Activated T-cell treated with anti-CD3 and anti-CD28 coated beads, Interleukin-2, amount 50 U/mL, for 4 hours (primary cell): ENCODE data around the gene MTMR3. TPM values are rescaled to one million over a fixed set of nuclear protein-coding genes. Genes with fewer than 3 reads are reported as not detected.

Experiments
- ATAC-seq, 2 donors: fragments of 200-7000 bp; cut with Tn5 transposase; one replicate each; pipeline ENCODE4 v1.10.0; 2021
- DNase-seq: peaks from one replicate; pipeline ENCODE4 v3.0.0-alpha.2; 2020
- H3K27me3 Mint-ChIP-seq: one replicate; pipeline ENCODE4 v1.8.0; 2021; ENCODE audit warnings: low read depth, mixed read lengths
- H3K36me3 Mint-ChIP-seq: one replicate; pipeline ENCODE4 v1.8.0; 2022; ENCODE audit warnings: mixed read lengths; ENCODE audit not compliant: insufficient read depth
- H3K4me1 Mint-ChIP-seq: one replicate; pipeline ENCODE4 v1.8.0; 2021; ENCODE audit warnings: low read depth, mixed read lengths
- H3K4me3 Mint-ChIP-seq: one replicate; pipeline ENCODE4 v1.8.0; 2021; ENCODE audit warnings: mild to moderate bottlenecking, moderate library complexity, mixed read lengths
- H3K9me3 Mint-ChIP-seq: one replicate; pipeline ENCODE4 v1.8.0; 2021; ENCODE audit warnings: mixed read lengths
- total RNA-seq, 3 donors: library from RNA; stranded (reverse); gene quantifications; one replicate each; pipeline ENCODE4 v1.2.1, GENCODE V29; 2021

MTMR3 gene
- total RNA-seq, 3 donors from 2014 or later: 15.2 to 19.8 (median 15.8) TPM

GRCh38 chr22:30021338-30021737, 138.4 kb downstream of the MTMR3 start:
- H3K36me3 Mint-ChIP-seq: peaks cover 54% of the 10 kb centered on the region
- no peaks in the 10 kb centered on the region for H3K27me3 Mint-ChIP-seq
- H3K9me3 Mint-ChIP-seq: no peaks in the 10 kb centered on the region
- no peak for DNase-seq
- H3K4me3 Mint-ChIP-seq: no peak overlapping the region
- peaks cover 2% of the 10 kb centered on the region for H3K4me1 Mint-ChIP-seq
- ATAC-seq: no peak

- Mint-ChIP-seq H3K9me3 (no peaks in the 10 kb centered on the region), H3K36me3 (peaks cover 49% of the 10 kb centered on the region), H3K4me1 (peaks cover 2% of the 10 kb centered on the region), H3K4me3 (no peak overlapping the region), H3K27me3 (no peaks in the 10 kb centered on the region)
- no peak for ATAC-seq
- DNase-seq: no peak
Measured at GRCh38 chr22:30021881-30022619, 139.1 kb downstream of the MTMR3 start.

GRCh38 chr22:30023099-30023660, 140.2 kb downstream of the MTMR3 start:
- ATAC-seq (peak in 1 of 2 donors; percentile 23), DNase-seq (no peak)
- peaks cover 46% of the 10 kb centered on the region for H3K36me3 Mint-ChIP-seq

GRCh38 chr22:30024231-30024630, 141.3 kb downstream of the MTMR3 start:
- ATAC-seq: no peak
- Mint-ChIP-seq H3K4me3 (no peak overlapping the region), H3K9me3 (no peaks in the 10 kb centered on the region), H3K36me3 (peaks cover 46% of the 10 kb centered on the region), H3K4me1 (peaks cover 2% of the 10 kb centered on the region), H3K27me3 (no peaks in the 10 kb centered on the region)
- DNase-seq: no peak

More at GRCh38 chr22:30023099-30023660, 140.2 kb downstream of the MTMR3 start:
- Mint-ChIP-seq H3K4me1 (peaks cover 2% of the 10 kb centered on the region), H3K27me3 (no peaks in the 10 kb centered on the region), H3K4me3 (no peak overlapping the region), H3K9me3 (no peaks in the 10 kb centered on the region)

- DNase-seq: no peak
- no peaks in the 10 kb centered on the region for H3K27me3 Mint-ChIP-seq
- peaks cover 40% of the 10 kb centered on the region for H3K36me3 Mint-ChIP-seq
- peaks cover 2% of the 10 kb centered on the region for H3K4me1 Mint-ChIP-seq
- no peaks in the 10 kb centered on the region for H3K9me3 Mint-ChIP-seq
- no peak for ATAC-seq
- H3K4me3 Mint-ChIP-seq: no peak overlapping the region
Measured at GRCh38 chr22:30025221-30025620, 142.2 kb downstream of the MTMR3 start.

GRCh38 chr22:30026756-30027155, 143.8 kb downstream of the MTMR3 start:
- H3K27me3 Mint-ChIP-seq: no peaks in the 10 kb centered on the region
- H3K36me3 Mint-ChIP-seq: peaks cover 28% of the 10 kb centered on the region
- no peak overlapping the region for H3K4me3 Mint-ChIP-seq
- no peaks in the 10 kb centered on the region for H3K9me3 Mint-ChIP-seq
- peaks cover 2% of the 10 kb centered on the region for H3K4me1 Mint-ChIP-seq
- ATAC-seq (no peak), DNase-seq (no peak)

- Mint-ChIP-seq H3K4me3 (no peak overlapping the region), H3K4me1 (peaks cover 2% of the 10 kb centered on the region), H3K36me3 (peaks cover 26% of the 10 kb centered on the region), H3K9me3 (no peaks in the 10 kb centered on the region), H3K27me3 (no peaks in the 10 kb centered on the region)
- DNase-seq: no peak
- ATAC-seq: no peak
Measured at GRCh38 chr22:30027169-30027568, 144.2 kb downstream of the MTMR3 start.

- Mint-ChIP-seq H3K9me3 (no peaks in the 10 kb centered on the region), H3K4me1 (peaks cover 2% of the 10 kb centered on the region), H3K27me3 (no peaks in the 10 kb centered on the region), H3K4me3 (no peak overlapping the region), H3K36me3 (peaks cover 25% of the 10 kb centered on the region)
- ATAC-seq: no peak
- no peak for DNase-seq
Measured at GRCh38 chr22:30027791-30028190, 144.8 kb downstream of the MTMR3 start.

- peaks cover 18% of the 10 kb centered on the region for H3K36me3 Mint-ChIP-seq
- H3K4me1 Mint-ChIP-seq: no peaks in the 10 kb centered on the region
- ATAC-seq (no peak), DNase-seq (no peak)
- H3K4me3 Mint-ChIP-seq: no peak overlapping the region
- H3K27me3 Mint-ChIP-seq: no peaks in the 10 kb centered on the region
- H3K9me3 Mint-ChIP-seq: no peaks in the 10 kb centered on the region
Measured at GRCh38 chr22:30028731-30029130, 145.8 kb downstream of the MTMR3 start.

- DNase-seq: no peak
- no peaks in the 10 kb centered on the region for H3K27me3 Mint-ChIP-seq
- H3K9me3 Mint-ChIP-seq: no peaks in the 10 kb centered on the region
- no peaks in the 10 kb centered on the region for H3K4me1 Mint-ChIP-seq
- H3K4me3 Mint-ChIP-seq: no peak overlapping the region
- no peak for ATAC-seq
- peaks cover 14% of the 10 kb centered on the region for H3K36me3 Mint-ChIP-seq
Measured at GRCh38 chr22:30029512-30029911, 146.5 kb downstream of the MTMR3 start.

GRCh38 chr22:30030329-30030728, 147.4 kb downstream of the MTMR3 start:
- Mint-ChIP-seq H3K9me3 (no peaks in the 10 kb centered on the region), H3K4me3 (no peak overlapping the region), H3K36me3 (peaks cover 7% of the 10 kb centered on the region), H3K27me3 (no peaks in the 10 kb centered on the region), H3K4me1 (no peaks in the 10 kb centered on the region)
- no peak for DNase-seq
- no peak for ATAC-seq

- no peak overlapping the region for H3K4me3 Mint-ChIP-seq
- peaks cover 3% of the 10 kb centered on the region for H3K36me3 Mint-ChIP-seq
- no peaks in the 10 kb centered on the region for H3K9me3 Mint-ChIP-seq
- no peaks in the 10 kb centered on the region for H3K27me3 Mint-ChIP-seq
- DNase-seq (no peak), ATAC-seq (no peak)
- no peaks in the 10 kb centered on the region for H3K4me1 Mint-ChIP-seq
Measured at GRCh38 chr22:30031328-30031727, 148.4 kb downstream of the MTMR3 start.

GRCh38 chr22:30031764-30032455, 148.9 kb downstream of the MTMR3 start:
- ATAC-seq (no peak), DNase-seq (no peak)
- Mint-ChIP-seq H3K36me3 (peaks cover 3% of the 10 kb centered on the region), H3K4me3 (no peak overlapping the region), H3K9me3 (no peaks in the 10 kb centered on the region), H3K4me1 (no peaks in the 10 kb centered on the region), H3K27me3 (no peaks in the 10 kb centered on the region)

GRCh38 chr22:30033137-30033536, 150.2 kb downstream of the MTMR3 start:
- no peak for ATAC-seq
- no peak for DNase-seq
- H3K36me3 Mint-ChIP-seq: peaks cover 2% of the 10 kb centered on the region

GRCh38 chr22:30033901-30034300, 150.9 kb downstream of the MTMR3 start:
- ATAC-seq (no peak), DNase-seq (no peak)
- Mint-ChIP-seq H3K27me3 (no peaks in the 10 kb centered on the region), H3K4me3 (no peak overlapping the region), H3K36me3 (no peaks in the 10 kb centered on the region), H3K9me3 (no peaks in the 10 kb centered on the region), H3K4me1 (no peaks in the 10 kb centered on the region)

More at GRCh38 chr22:30033137-30033536, 150.2 kb downstream of the MTMR3 start:
- H3K4me3 Mint-ChIP-seq: no peak overlapping the region
- H3K4me1 Mint-ChIP-seq: no peaks in the 10 kb centered on the region
- H3K27me3 Mint-ChIP-seq: no peaks in the 10 kb centered on the region
- no peaks in the 10 kb centered on the region for H3K9me3 Mint-ChIP-seq
